ENCODE results near the gene ASTN1.

ASTN1 gene

GRCh38 chr1:177164380-177165068, at the start of gene ASTN1:
TSS of gene ASTN1 (minus strand) at chr1:177164712. CDS start at chr1:177164676, 36 bp downstream.
- no peak for DNase-seq

- DNase-seq: no peak
These were observed 46.7 kb upstream of the ASTN1 start for GRCh38 chr1:177211231-177211630.

GRCh38 chr1:177210071-177210470, 45.6 kb upstream of the ASTN1 start:
- DNase-seq: no peak

GRCh38 chr1:177209357-177209756, 44.8 kb upstream of the ASTN1 start:
- DNase-seq: no peak

GRCh38 chr1:177208920-177209319, 44.4 kb upstream of the ASTN1 start:
- no peak for DNase-seq

GRCh38 chr1:177206831-177207355, 42.4 kb upstream of the ASTN1 start:
- no peak for DNase-seq

GRCh38 chr1:177200290-177200689, 35.8 kb upstream of the ASTN1 start:
- no peak for DNase-seq

- DNase-seq: no peak
These were observed 33.7 kb upstream of the ASTN1 start for GRCh38 chr1:177198243-177198642.

GRCh38 chr1:177190308-177190970, 25.9 kb upstream of the ASTN1 start:
- no peak for DNase-seq

- DNase-seq: no peak
These were observed 22.1 kb upstream of the ASTN1 start for GRCh38 chr1:177186639-177187038.

GRCh38 chr1:177185209-177185608, 20.7 kb upstream of the ASTN1 start:
- DNase-seq: no peak

- peak; percentile 31 for DNase-seq
These were observed 19.3 kb upstream of the ASTN1 start for GRCh38 chr1:177183836-177184235.

GRCh38 chr1:177181631-177182291, 17.2 kb upstream of the ASTN1 start:
- peak; percentile 31 for DNase-seq

GRCh38 chr1:177181280-177181630, 16.7 kb upstream of the ASTN1 start:
- DNase-seq: no peak

- DNase-seq: no peak
These were observed 10.6 kb upstream of the ASTN1 start for GRCh38 chr1:177174921-177175634.

- DNase-seq: no peak
These were observed 9.5 kb upstream of the ASTN1 start for GRCh38 chr1:177173976-177174375.

- no peak for DNase-seq
These were observed 8.4 kb upstream of the ASTN1 start for GRCh38 chr1:177172866-177173265.

- no peak for DNase-seq
These were observed 7.8 kb upstream of the ASTN1 start for GRCh38 chr1:177172272-177172671.

GRCh38 chr1:177171536-177172123, 7.1 kb upstream of the ASTN1 start:
- no peak for DNase-seq

- DNase-seq: no peak
These were observed 6.4 kb upstream of the ASTN1 start, which contains the start of gene BRINP2 for GRCh38 chr1:177170756-177171535. TSS of gene BRINP2 (plus strand) at chr1:177170958. CDS start at chr1:177229877, 58,919 bp downstream.

- no peak for DNase-seq
These were observed 542 bp upstream of the ASTN1 start for GRCh38 chr1:177165069-177165439.

- DNase-seq: no peak
These were observed 600 bp downstream of the ASTN1 start for GRCh38 chr1:177163844-177164379.

Data from MV-4-11 (cell line).